Mucosa of gallbladder (tissue), 1 donor: ENCODE results near the gene YIPF3. TPM values are rescaled to one million over a fixed set of nuclear protein-coding genes. Genes with fewer than 3 reads are reported as not detected.
"Not testable (repeated sequence)": the region's sequence is repeated elsewhere in the genome, so short reads cannot be mapped to it uniquely, and the experiment has no call there.

Experiments
- DNase-seq: peaks from one replicate; pipeline ENCODE4 v3.0.0-alpha.2; 2020; ENCODE audit warnings: low spot score
- total RNA-seq: library from RNA; stranded (reverse); gene quantifications from one replicate; pipeline ENCODE4 v1.2.1, GENCODE V29; 2021
- donor health status: DM: no; HTN: no; CAD: no.

YIPF3 gene
- total RNA-seq, 1 donor from 2014 or later = 155 TPM

DNA sequence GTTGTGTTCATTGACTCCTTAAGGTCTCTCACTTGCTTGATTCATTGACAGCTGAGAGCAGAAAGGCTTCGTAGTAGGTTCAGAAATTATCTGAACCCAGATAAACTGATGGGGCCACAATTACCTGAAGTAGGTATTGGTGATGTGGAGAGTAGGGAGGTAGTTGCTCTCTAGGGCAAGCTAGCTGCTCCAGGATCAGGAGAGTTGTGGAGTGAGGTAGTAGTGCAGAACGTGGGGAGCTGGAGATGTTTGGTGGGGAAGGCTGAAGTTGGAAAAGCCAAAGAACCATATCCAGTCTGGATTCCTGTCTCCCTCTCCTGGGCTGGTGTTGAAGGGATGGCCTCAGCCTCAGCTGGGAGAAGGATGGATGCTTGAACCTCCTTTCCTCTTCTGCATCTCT lies 23.5 kb downstream of the YIPF3 start:
- DNase-seq = no peak

DNA sequence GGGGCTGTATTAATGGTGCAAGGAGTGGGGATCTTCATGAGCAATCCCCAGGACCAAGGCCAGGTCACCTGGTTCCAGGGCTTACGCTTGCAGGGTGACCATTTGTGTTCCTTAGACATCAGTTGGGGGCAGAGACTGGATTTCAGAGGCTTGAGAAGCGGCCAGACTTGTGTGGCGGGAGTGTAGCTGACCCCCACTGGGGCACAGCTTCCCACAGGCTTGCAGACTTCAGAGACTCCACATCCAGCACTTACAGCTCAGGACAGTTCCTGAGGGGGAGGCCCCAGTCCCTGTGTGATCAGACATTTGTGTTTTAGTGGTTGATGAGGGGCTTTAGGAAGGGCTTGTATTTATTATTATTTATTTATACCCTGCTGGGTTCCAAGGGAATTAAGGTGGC lies 24.1 kb downstream of the YIPF3 start:
- no peak for DNase-seq

DNA sequence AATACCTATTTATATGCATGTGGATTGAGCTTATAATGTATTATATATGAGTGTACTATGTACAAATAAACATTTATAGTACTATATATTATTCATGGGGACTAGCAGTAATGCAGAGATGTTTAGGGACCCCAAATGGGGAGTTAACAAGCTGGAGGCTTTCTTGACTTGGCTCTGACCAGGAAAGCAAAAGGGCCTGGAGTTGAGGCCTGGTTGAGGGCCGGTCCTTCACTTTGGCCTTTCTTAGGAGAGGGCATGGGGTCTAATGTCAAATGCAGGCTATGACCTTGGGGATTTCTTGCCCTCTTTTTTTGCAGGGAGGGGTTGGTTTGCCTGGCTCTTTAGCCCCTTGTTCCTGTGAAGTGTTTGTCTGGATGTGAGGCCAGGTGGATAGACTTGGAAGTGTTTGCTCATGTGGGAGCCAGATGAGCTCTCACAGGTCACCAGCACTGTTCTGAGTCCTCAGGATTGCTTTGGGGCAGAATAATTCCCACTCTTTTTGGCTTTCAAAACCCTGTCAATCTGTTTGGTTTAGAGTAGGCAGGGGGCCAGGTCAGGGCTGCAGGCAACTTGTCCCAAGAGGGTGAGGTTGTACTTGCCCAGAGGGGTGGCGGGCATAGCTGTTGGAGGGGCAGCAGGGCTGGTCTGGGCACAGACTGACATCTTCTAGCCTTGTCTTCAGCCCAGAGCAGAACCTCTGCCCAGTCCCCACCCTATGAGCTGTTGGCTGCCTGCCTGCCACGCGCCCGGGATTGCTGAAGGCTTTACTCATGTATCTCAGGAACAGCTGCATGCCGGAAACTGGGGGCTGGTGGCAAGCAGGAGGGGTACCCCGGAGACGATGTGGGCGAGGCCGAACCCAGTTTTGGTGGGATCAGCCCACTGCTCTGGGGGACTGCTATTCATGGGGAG lies 24.7 kb downstream of the YIPF3 start:
- peak; percentile 78 for DNase-seq

DNA sequence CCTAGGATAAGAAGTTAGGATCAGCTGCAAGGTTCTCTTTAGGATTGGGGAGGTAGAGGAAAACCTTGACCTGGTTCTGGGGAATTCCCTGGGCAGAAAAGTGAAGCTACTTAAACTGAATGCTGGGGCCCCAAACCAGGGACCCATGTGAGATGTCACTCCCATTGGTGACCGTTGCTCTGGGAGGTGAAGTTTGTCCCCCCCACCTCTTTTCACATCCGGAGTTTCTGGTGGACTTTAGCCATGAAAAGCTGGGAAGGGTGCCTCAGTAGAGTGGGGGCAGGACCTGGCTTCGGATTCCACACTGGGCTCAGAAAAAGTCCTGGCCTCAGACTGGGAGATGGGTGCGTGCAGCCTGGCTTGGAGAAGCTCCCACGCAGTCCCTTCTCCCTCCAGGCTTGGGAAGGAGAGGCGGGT lies 26.2 kb downstream of the YIPF3 start:
- DNase-seq = no peak

DNA sequence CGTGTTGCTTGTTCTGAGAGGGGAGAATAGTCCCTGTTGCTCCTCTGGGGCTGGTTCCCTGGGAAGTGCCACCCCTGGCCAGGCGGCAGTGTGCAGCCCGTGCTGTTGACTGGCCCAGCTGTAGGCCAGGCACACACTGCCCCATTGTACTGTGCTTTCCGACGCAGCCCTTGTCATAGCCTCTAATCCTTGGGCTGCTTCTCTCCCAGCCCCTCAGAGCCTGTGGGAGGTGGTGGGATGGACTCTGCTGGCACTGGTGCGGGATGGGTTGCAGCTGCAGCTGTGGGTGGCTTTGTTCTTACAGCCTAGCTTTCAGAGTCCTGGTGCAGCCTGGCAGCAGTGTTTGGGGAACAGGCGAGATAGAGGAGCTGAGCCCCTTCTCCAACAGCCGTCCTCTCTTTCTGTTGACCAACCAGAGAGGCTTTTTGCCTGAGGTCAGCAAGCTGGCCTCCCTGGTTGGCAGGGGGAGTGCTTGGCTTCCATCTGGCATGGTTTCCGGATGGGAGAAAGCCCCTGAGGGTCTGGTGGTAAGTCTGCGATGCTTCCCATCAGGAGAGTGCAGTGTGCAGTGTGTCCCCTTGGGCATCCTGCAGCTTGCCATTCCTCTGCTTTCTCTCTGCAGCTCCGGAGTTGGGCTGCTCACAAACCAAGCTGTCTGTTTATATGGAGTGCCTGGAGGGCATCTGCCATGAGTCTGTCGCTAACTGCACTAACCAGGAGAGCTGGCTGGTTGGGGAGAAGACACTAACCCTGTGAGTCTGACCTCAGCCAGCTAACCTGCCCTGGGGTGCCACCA lies 27.3 kb downstream of the YIPF3 start:
- no peak for DNase-seq

DNA sequence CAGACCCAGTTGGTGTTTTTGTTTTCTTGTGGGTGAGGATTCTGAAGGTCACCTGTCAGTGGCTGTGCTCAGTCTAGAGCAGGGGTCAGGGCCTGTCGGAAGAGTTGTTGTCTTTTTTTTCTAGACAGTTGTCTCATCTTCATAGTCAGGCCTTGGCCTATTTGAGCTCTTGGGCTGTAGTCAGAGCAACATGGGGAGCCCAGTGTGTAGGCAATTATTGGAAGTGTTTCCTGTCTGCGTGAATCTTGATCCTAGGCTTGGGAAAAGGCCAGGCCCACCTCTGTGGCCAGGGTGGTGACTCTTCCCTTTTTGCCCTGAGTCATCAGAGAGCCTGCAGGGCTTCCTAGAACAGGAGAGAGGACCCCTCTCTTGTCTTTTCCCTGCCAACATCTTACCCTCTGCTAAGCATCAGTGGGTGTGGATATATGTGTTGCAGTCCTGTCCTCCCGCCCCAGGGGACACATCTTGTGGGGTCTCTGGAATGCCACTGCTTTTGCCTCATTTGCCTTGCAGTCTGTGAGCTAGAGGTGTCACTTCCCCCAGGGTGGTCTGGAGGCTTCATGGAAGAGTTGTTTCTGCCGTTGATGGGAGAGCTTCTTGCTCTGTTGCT lies 28.0 kb downstream of the YIPF3 start:
- no peak for DNase-seq

DNA sequence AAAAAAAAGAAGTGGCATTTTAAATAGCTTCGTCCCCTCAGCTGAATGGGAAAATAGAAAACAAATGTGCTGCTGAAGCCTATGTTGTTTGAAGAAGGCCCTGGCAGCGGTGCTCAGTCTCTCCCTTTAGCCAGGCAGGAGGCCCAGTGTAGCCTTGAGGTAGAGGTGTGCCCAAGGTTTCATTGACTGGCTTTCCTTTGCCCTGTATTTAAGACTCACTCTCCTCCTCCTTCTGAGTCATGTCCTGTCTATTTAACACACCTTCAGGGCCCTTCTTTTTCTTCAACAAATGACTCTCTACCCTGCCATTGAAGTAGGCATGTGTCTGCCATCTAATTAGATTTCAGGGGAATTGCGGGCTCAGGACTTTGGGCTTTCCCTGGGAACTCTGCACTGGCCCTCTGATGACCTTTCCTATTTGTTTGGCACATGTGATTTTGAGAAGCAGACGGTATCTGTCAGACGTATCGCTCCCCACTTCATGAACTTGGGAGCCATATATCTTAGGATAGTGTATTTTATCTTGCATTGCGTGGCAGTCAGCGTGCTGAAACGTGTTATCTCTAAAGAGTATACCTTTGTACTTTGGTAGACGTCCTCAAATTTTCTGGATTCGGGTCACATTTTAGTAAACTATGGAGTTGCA lies 35.0 kb downstream of the YIPF3 start:
- DNase-seq = no peak

DNA sequence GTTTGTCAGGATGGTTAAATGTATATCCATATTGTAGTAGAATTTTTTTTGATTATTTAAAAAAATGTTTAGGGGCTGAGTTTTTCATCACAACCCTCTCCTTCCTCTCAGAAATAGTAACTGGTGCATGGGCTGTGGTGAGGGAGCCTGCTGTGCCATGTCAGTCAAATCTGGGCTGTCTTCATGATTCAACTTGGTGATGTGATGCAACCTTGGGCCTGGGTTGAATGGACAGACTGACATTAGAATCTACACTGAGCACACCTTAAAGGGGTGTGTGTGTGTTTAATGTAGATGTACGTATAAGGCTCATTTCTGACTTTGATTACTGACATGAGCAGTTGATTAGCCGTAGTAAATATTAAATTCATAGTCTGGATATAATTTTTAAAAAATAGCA lies 35.7 kb downstream of the YIPF3 start:
- no peak for DNase-seq

DNA sequence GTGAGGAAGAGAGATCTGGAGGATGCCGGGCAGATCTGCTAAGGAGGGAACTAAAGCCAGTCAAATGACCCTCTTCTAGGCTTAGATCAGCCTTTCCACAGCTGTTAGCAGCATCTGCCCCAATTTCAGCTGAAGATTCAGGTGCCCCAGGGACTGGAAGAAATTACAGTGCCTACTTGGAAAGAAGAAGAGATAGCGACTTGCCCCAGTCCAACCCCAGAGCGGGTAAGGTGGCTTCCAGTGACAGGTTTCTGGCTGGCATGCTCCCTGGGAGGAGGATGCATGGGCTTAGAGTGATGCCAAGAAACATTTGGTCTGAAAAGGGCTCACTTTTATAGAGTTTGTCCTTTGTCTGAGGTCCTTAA lies 38.7 kb downstream of the YIPF3 start:
- no peak for DNase-seq

DNA sequence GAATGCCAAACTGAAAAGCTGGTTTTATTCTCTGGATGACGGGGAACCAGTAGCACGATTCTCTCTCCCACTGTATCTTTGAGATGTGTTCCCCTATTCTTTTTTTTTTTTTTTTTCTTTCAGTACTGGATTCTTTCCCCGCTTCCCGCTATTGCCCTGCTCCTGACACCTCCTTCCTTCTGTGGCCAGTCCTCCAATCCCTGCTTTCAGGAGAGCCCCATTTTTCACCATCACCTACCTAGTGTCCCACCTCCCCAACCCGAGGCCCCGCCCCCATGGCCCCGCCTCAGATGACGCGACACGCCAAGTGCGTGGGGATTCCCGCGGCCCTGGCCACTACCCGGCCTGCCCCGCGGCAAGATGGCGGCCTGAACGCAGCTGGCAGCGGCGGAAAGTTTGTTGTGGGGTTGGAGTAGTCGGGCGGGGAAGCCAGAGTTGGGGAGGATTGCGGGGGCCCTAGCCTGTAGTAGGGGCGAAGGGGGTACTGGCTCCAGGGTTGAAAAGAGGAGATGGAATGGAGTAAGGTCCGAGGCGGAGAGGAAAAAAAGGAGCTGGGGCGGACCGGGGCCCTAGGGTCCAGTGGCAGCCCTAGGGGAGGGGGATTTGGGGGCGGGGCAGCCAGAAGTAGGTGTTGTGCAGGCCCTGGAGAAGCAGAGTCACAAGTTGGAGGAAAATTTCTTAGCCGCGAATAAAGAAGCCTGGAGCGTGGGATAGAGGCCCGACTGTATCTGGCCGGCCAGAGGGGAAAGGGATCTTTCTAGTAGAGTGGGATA lies 39.3 kb downstream of the YIPF3 start, which contains the start of gene TJAP1:
TJAP1 (plus strand) TSS at position 336 of the 773 bp plus-strand sequence. CDS start 21,432 bp downstream, outside the sequence.
- peak; percentile 93 for DNase-seq

DNA sequence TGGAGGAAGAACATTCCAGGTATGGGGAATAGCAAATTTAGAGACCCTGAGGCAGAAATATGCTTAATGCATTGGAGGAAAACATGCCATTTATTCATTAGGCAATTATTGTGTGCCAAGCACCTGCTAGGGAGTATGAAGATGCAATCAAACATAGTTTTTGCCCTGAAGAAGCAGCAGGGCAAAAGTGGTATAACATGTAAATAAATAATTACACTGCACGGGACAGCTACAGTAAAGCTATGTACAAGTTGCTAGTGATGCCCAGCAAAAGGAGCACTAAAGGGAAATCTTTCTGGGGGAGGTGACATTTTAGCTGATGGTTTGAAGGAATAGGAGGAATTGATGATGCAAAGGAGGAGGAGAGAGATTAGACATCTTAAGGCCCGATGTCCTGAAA lies 40.0 kb downstream of the YIPF3 start:
- DNase-seq = no peak

DNA sequence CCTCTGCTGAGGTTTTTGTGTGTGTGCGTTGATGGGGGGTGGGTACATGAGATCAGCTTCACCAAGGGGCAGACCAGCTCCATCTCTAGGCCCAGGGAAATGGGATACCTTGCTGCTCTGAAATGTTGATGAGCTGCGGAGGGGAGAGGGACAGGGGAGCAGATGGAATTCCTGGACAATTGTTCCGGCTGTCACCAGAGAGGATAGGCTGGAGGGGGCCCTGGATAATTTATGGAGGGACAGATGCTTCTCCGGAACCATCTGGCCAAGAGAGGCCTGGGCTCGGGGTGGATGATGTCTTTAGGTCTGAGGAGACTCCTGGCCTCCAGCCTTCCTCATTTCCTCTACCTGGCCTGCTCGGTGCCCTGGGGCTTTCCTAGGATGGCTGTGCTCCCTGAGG lies 41.2 kb downstream of the YIPF3 start:
- DNase-seq = no peak

DNA sequence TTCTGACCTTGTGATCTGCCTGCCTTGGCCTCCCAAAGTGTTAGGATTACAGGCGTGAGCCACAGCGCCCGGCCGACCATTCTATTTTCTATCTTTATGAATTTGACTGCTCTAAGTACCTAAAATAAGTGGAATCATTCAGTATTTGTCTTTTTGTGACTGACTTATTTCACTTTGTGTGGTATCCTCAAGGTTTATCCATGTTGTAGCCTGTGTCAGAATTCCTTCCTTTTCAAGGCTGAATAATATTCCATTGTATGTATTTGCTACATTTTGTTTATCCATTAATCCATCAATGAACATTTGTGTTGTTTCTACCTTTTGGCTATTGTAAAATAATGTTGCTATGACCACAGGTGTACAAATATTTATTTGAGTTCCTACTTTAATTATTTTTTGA lies 44.2 kb downstream of the YIPF3 start:
- DNase-seq = no peak

DNA sequence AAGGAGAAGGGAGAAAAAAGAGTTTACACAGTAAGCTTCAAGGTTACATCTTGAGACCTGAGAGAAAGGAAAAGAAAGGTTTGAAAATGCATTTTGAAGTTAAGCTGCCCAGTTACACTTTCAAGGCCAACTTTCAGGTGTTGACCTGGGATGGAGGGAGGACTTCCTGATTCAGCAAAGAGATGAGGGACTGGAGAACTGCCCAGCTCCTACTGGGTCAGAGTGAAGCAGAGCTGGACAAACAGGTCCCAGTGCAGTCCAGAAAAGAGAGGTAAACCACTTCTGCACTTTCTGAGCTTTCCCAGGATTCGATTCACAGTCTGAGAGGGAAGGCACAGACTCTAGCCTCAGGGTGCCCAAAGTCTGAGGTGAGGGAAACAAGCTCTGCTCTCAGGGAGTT lies 45.3 kb downstream of the YIPF3 start:
- DNase-seq = no peak

DNA sequence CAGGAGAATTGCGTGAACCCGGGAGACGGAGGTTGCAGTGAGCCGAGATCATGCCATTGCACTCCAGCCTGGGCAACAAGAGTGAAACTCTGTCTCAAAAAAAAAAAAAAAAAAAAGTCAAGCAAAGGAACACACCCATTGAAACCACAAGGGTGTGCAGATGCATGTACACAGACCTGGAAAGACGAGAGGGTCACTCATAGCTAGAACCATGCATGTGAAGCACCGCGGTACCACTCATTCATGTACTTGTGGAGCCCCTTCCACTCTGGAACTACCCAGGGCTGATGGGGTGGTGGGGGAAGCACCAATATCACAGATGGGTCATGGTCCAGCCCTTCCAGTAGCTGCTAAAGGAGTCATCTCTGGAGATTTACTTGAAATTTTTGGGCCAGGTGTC lies 46.8 kb downstream of the YIPF3 start:
- no peak for DNase-seq

DNA sequence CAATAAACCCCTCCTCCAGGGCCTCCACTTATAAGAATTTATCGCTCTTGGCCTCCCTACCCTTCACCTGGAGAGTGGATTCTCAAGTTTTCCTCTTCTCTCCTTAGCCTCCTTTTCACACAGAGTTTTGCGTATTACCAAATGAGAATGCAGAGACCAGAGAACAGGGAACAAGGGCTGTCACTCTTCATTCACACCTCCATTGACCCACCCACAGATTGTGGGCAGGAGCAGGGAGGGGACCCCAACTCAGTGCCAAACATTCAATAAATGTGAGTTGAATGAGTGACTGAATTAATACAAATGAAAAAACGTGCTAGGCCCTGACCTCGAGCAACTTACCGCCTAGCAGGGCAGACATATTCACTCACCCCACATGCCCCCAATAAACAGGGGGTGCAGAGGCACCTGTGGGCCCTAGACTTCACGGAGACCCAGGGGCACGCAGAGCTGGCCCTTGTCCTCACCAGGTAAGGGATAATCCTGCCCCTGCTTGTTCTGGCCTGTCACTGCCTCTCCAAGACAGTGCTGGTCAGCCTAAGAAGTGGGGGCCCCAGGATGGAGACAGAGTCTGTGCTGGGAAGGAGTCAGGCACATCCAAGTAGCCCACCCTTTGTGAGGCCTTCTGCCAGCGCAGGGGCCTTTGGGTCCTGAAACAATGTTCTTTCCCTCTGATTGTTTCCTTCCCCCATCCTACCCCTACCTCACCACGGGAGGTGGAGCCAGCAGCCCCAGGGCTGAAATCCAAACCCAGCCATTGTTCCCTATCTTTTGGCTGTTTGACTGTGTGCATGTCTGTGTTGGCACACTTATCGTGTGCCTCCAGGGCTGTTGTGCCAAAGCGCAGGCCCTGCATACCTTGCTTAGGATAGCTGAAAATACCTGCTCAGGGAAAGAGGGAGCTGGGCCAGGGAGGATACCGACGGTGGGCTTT lies 47.7 kb downstream of the YIPF3 start:
- no peak for DNase-seq

DNA sequence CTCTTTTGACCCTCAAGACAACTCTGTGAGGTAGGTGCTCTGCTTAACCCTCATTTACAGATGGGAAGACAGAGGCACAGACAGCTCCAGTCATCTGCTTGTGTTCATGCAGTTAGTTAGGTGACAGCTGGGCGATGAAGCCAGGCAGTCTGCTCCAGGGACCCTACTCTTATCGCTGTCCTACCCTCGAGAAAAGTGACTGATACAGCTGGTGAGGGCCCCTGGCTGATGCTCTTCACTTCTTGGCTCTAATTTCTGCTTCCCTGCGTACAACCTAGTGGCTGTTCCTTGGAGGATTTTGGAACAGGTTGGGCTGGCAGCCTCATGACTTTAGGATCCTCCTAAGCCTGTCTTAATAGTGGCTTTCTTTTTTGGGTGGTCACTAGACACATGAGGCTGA lies 48.5 kb downstream of the YIPF3 start:
- no peak for DNase-seq

DNA sequence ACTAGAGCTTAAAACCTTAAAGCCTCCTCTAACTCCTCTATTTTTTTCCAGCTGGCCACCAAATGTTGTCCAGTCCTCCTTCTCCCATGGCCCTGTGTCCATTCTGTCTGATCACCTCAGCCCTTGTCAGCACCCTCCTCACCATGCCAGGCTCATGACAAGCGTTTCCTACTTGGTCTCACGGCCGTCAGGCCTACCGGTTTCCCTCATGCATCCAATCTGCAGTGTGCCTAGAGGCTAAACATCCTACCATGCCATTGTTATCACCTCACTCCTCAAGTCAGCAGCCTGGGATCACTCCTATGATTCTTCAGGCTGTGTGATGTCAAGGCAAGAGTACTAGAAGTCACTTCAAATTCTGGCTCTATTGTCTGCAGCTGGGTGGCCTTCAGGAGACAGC lies 49.0 kb downstream of the YIPF3 start:
- DNase-seq = no peak

DNA sequence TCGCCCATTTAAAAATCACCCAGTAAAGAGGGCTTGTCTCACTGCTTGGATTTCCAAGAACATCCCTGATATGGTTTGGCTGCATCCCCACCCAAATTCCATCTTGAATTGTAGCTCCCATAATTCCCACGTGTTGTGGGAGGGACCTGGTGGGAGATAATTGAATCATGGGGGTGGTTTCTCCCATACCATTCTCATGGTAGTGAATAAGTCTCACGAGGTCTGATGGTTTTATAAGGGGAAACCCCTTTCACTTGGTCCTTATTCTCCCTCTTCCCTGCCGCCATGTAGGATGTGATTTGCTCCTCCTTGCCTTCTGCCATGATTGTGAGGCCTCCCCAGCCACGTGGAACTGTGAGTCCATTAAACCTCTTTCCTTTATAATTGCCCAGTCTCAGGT lies 49.5 kb downstream of the YIPF3 start:
- DNase-seq = not testable (repeated sequence)

DNA sequence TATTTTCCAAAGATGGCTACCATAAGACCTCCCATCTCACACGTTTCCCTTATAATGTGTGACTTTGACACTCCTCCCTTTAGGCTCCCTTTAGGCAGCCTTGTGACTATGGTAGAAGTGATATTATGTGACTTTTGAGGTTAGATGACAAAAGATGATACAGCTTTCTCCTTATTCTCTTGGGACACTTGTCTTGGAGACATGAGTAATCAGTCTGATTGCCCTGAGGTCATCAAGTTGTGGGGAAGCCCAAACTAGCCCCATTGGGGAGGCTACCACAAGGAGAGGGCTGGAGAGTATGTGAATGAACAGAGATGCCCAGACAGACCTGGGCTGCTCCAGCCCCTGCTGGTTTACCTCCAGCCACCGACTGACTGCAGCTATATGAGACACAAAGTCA lies 50.8 kb downstream of the YIPF3 start:
- no peak for DNase-seq
